Spleen (tissue), 11 donors: ENCODE measurements around the gene PRR35. TPM values are rescaled to one million over a fixed set of nuclear protein-coding genes. Genes with fewer than 3 reads are reported as not detected.
A peak's percentile ranks its signal among the peaks of the same experiment; 100 is the strongest.

Experiments used
- DNase-seq: peaks from one replicate; pipeline ENCODE4 v3.0.0-alpha.2; 2020
- H3K27ac ChIP-seq, 8 donors: fragments of 200-600 bp; sonication (generic) in 7 of 8; 1 replicate in 4 of 8; 2 replicates in 4 of 8; pipeline versions ENCODE4 v1.5.0 to v1.8.0; 2016 to 2021; ENCODE audit warnings: inconsistent platforms in 4 of 8, mild to moderate bottlenecking in 4 of 8, moderate library complexity in 1 of 8
- H3K27me3 ChIP-seq, 7 donors: fragments of 200-600 bp; sonication (generic) in 6 of 7; replicated peaks in 1 of 7; 1 replicate in 4 of 7; 2 replicates in 3 of 7; pipeline versions ENCODE4 v1.5.0 to v1.8.0; 2016 to 2021; ENCODE audit warnings: inconsistent platforms in 3 of 7, mild to moderate bottlenecking in 1 of 7
- H3K36me3 ChIP-seq, 6 donors: fragments of 200-600 bp; sonication (generic) in 5 of 6; 1 replicate in 4 of 6; 2 replicates in 2 of 6; pipeline versions ENCODE4 v1.5.0 to v1.8.0; 2016 to 2021; ENCODE audit warnings: inconsistent platforms in 2 of 6
- H3K4me1 ChIP-seq, 6 donors: fragments of 200-600 bp; sonication (generic) in 5 of 6; 1 replicate in 3 of 6; 2 replicates in 3 of 6; pipeline versions ENCODE4 v1.5.0 to v1.8.0; 2016 to 2021; ENCODE audit warnings: inconsistent platforms in 3 of 6
- H3K4me3 ChIP-seq, 8 donors: fragments of 200-600 bp; sonication (generic) in 7 of 8; 1 replicate in 4 of 8; 2 replicates in 4 of 8; pipeline versions ENCODE4 v1.5.0 to v1.8.0; 2016 to 2021; ENCODE audit warnings: inconsistent platforms in 4 of 8, mild to moderate bottlenecking in 4 of 8, moderate library complexity in 2 of 8
- H3K9me3 ChIP-seq, 8 donors: fragments of 200-600 bp; sonication (generic) in 7 of 8; 1 replicate in 4 of 8; 2 replicates in 4 of 8; pipeline versions ENCODE4 v1.5.0 to v1.8.0; 2016 to 2021; ENCODE audit warnings: inconsistent platforms in 4 of 8
- POLR2A ChIP-seq, 3 donors: fragments of 450-650 bp; IDR thresholded peaks; one replicate each; pipeline ENCODE4 v1.5.1; 2017; ENCODE audit warnings: antibody characterized with exemption in 3 of 3, mild to moderate bottlenecking in 1 of 3
- POLR2AphosphoS5 ChIP-seq, 3 donors: sonication (generic); formaldehyde crosslinking; IDR thresholded peaks; one replicate each; pipeline ENCODE4 v1.5.1; 2017; ENCODE audit warnings: antibody characterized with exemption in 3 of 3
- WGBS, 5 donors: extraction: QIAGEN DNeasy Blood & Tissue Kit in 3 of 5; methylation state at CpG; one replicate each; pipeline versions ENCODE4 v1.1.5 to v1.1.7; 2013 to 2018; 5-methylcytosine and 5-hydroxymethylcytosine counted together
- intact Hi-C: fragments of 100-400 bp; cut with DNase I; formaldehyde crosslinking; loops from one replicate; pipeline ENCODE4 v1.15.0; 2023; ENCODE audit warnings: low total_unique reads
- polyA plus RNA-seq, 3 donors: library from polyadenylated mRNA; stranded (reverse); fragments of 200-250 nt; gene quantifications; one replicate each; pipeline ENCODE4 v1.2.1, GENCODE V29; 2013
- total RNA-seq, 7 donors: library from RNA; depleted of rRNA in 3 of 7; stranded (reverse); fragments of >200 nt in 3 of 7; fragmentation: NEBNext Ultra II Directional in 4 of 7; extraction: Animal tissue kit (Norgen Biotek cat#: 25700) in 4 of 7; gene quantifications; one replicate each; pipeline versions ENCODE4 v1.1.0 to v1.2.1, GENCODE V29; 2016 to 2021
- TF ChIP-seq, protein P1 (sequence below), 11 experiments: fragments of 200-600 bp in 7 of 11; fragments of 450-650 bp in 4 of 11; sonication (generic) in 4 of 11; IDR thresholded peaks in 8 of 11; conservative IDR thresholded peaks in 3 of 11; 1 replicate in 7 of 11; 2 replicates in 4 of 11; pipeline versions ENCODE4 v1.4.0 to v1.8.0; 2016 to 2021; ENCODE audit warnings: antibody characterized with exemption in 11 of 11, inconsistent platforms in 4 of 11, mild to moderate bottlenecking in 1 of 11
- donor health status: healthy with polysubstance abuse.
- donor health status: DM: no; HTN: no; CAD: no; lungs with moderate emphysema.
- donor health status: DM: no; HTN: no; CAD: no.
- donor health status: Bipolar disorder and iron deficiency.
- donor health status: healthy.
- donor health status: DM: no; HTN: no; CAD: no.
- donor health status: DM: yes; HTN: yes; CAD: no.

Gene PRR35
- total and polyA plus RNA-seq, 10 donors = not detected

- WGBS, 5 donors = 59 to 71% (median 69%) methylated on average over 13 of the region's 13 CpGs
- Histone ChIP-seq H3K36me3 (peaks cover 0 to 18% (median 3%) of the 10 kb centered on the region in 6 donors), H3K4me3 (peak overlapping the region in 5 of 8 donors; percentile 68 to 86 (median 77)), H3K27me3 (no peaks in the 10 kb centered on the region), H3K9me3 (no peaks in the 10 kb centered on the region), H3K27ac (peak overlapping the region in 3 of 8 donors; percentile 96 to 100 (median 98)), H3K4me1 (peaks cover 34 to 73% (median 58%) of the 10 kb centered on the region in 6 donors)
- TF ChIP-seq POLR2A (IDR thresholded peaks at IDR 0.05) (no peak), POLR2AphosphoS5 (IDR thresholded peaks at IDR 0.05) (no peak)
- TF ChIP-seq, protein P1, sequence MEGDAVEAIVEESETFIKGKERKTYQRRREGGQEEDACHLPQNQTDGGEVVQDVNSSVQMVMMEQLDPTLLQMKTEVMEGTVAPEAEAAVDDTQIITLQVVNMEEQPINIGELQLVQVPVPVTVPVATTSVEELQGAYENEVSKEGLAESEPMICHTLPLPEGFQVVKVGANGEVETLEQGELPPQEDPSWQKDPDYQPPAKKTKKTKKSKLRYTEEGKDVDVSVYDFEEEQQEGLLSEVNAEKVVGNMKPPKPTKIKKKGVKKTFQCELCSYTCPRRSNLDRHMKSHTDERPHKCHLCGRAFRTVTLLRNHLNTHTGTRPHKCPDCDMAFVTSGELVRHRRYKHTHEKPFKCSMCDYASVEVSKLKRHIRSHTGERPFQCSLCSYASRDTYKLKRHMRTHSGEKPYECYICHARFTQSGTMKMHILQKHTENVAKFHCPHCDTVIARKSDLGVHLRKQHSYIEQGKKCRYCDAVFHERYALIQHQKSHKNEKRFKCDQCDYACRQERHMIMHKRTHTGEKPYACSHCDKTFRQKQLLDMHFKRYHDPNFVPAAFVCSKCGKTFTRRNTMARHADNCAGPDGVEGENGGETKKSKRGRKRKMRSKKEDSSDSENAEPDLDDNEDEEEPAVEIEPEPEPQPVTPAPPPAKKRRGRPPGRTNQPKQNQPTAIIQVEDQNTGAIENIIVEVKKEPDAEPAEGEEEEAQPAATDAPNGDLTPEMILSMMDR (IDR thresholded peaks at IDR 0.05 in 8 of 11, conservative IDR thresholded peaks at IDR 0.05 in 3 of 11) = no peak
- DNase-seq = no peak
- intact Hi-C loops = no loop called here
Observed at GRCh38 chr16:525520-526180, 34.5 kb upstream of the PRR35 start.

GRCh38 chr16:526181-527014, 33.8 kb upstream of the PRR35 start:
- Histone ChIP-seq H3K9me3 (no peaks in the 10 kb centered on the region), H3K36me3 (peaks cover 0 to 18% (median 0%) of the 10 kb centered on the region in 6 donors), H3K27ac (peak overlapping the region; percentile 96 to 100 (median 98)), H3K27me3 (no peaks in the 10 kb centered on the region), H3K4me1 (peaks cover 37 to 81% (median 62%) of the 10 kb centered on the region in 6 donors), H3K4me3 (peak overlapping the region; percentile 68 to 86 (median 78))
- 4 to 15% (median 8%) methylated on average over 21 to 26 of the region's 26 CpGs for WGBS, 5 donors
- TF ChIP-seq POLR2AphosphoS5 (IDR thresholded peaks at IDR 0.05) = no peak
- TF ChIP-seq, protein P1 (IDR thresholded peaks at IDR 0.05 in 8 of 11, conservative IDR thresholded peaks at IDR 0.05 in 3 of 11) = no peak
- no peak for TF ChIP-seq POLR2A (IDR thresholded peaks at IDR 0.05)
- intact Hi-C loops = no loop called here
- no peak for DNase-seq

DNA sequence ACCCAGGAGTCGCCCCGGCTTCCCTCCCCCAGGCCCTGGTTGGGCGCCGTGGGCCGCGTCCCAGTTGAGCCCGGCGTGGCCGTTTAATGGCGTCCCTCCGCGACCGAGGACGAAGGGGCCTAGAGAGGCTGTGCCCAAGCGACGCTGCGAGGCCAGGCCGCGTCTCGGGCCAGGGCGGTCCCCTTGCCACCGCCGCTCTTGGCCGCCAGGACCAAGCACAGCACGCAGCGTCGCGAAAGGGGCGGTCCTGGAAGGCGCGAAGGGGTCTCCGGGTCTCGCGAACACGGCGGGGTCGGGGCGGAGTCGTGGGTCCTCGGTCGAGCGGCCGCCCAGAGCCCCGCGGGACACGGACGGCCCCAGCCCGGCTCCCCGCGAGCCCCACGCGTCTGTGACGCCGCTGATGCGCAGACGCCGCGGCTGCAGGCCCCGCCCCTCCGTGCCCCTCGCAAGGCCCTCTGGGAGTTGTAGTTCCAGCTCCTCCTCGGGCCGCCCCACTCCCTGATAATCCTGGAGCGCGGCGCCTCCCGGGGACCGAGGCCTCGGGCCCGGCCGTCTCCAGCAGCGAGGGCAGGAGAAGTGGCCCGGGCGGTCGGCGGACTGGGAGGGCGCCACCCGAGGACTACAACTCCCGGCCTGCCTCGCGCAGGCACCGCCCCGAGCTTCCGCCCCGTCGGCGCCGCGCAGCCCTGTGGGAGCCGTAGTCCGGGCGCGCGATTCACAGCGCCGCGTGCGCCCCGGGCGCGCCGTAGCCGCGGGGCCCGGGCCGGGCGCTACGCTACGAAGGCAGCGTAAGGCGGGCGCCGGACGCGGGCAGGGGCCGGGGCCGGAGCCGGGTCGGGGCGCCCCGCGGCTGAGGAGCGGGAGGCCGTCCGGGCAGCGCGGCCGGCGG, 32.9 kb upstream of the PRR35 start, which contains the start of gene CAPN15:
Gene CAPN15 (plus strand): TSS at position 698 of the 889 bp plus-strand sequence. CDS start 19,127 bp downstream, outside the sequence.
- WGBS, 5 donors = 0 to 2% (median 0%) methylated on average over 10 to 129 of the region's 129 CpGs
- peak; percentile 96 for DNase-seq
- no peaks in the 10 kb centered on the region for H3K9me3 ChIP-seq
- H3K27me3 ChIP-seq = no peaks in the 10 kb centered on the region
- intact Hi-C loops = no loop called here
- TF ChIP-seq POLR2AphosphoS5 (IDR thresholded peaks at IDR 0.05) (peak; percentile 88 to 90 (median 90)), POLR2A (IDR thresholded peaks at IDR 0.05) (peak in 2 of 3 donors; percentile 5 to 13)
- TF ChIP-seq, protein P1 (IDR thresholded peaks at IDR 0.05 in 8 of 11, conservative IDR thresholded peaks at IDR 0.05 in 3 of 11) = peak in 10 of 11 experiments; percentile 7 to 73 (median 50)
- H3K27ac ChIP-seq = peak within 1 kb of the TSS; percentile 96 to 100 (median 98)
- peaks cover 0 to 15% (median 0%) of the 10 kb centered on the region in 6 donors for H3K36me3 ChIP-seq
- peaks cover 37 to 87% (median 65%) of the 10 kb centered on the region in 6 donors for H3K4me1 ChIP-seq
- H3K4me3 ChIP-seq = peak within 1 kb of the TSS; percentile 68 to 86 (median 78)
